Measurements from ENCODE around the gene ADAMTS17. TPM values are rescaled to one million over a fixed set of nuclear protein-coding genes. Genes with fewer than 3 reads are reported as not detected.

ADAMTS17 gene
- total RNA-seq, 1 experiment from 2014 or later: 7.7 TPM

DNA sequence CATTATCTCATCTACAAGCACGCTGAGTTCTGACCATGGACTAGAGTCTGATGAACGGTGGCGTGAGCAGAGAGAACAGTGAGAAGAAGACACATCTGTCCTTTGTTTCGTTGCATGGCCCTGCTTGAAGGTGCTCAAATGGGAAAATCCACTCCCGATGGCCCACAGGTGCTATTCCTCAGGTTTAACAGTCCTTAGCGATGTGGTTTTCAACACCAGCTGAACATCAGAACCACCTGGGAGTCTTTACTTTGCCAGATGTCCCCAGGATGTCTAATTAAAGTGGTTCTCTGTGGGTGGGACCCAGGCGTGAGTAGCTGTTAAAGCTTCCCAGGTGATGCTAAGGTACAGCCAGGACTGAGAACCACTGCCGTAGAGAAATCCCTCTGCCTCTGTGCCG, 13.0 kb downstream of the ADAMTS17 start:
- Mint-ChIP-seq H3K4me1 (ENCODE audit: insufficient read depth, unreplicated experiment) (no peaks in the 10 kb centered on the region), H3K27me3 (ENCODE audit: insufficient read depth, unreplicated experiment) (no peaks in the 10 kb centered on the region), H3K4me3 (ENCODE audit: unreplicated experiment) (no peak overlapping the region), H3K27ac (ENCODE audit: low read depth, unreplicated experiment) (no peak overlapping the region), H3K9me3 (ENCODE audit: unreplicated experiment) (no peaks in the 10 kb centered on the region), H3K36me3 (ENCODE audit: insufficient read depth, unreplicated experiment) (no peaks in the 10 kb centered on the region)
- no peak for DNase-seq (ENCODE audit: unreplicated experiment)
- intact Hi-C loops (cut with micrococcal nuclease): no loop called here
- POLR2A ChIA-PET: no interaction called here
- CTCF ChIA-PET: interaction anchor here (1.1 kb wide), 1 partner anchor 10 kb away, joined by 3 read pairs; no protein-coding TSS in a partner anchor
- TF ChIP-seq, protein P1, sequence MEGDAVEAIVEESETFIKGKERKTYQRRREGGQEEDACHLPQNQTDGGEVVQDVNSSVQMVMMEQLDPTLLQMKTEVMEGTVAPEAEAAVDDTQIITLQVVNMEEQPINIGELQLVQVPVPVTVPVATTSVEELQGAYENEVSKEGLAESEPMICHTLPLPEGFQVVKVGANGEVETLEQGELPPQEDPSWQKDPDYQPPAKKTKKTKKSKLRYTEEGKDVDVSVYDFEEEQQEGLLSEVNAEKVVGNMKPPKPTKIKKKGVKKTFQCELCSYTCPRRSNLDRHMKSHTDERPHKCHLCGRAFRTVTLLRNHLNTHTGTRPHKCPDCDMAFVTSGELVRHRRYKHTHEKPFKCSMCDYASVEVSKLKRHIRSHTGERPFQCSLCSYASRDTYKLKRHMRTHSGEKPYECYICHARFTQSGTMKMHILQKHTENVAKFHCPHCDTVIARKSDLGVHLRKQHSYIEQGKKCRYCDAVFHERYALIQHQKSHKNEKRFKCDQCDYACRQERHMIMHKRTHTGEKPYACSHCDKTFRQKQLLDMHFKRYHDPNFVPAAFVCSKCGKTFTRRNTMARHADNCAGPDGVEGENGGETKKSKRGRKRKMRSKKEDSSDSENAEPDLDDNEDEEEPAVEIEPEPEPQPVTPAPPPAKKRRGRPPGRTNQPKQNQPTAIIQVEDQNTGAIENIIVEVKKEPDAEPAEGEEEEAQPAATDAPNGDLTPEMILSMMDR (IDR thresholded peaks at IDR 0.05; ENCODE audit: unreplicated experiment): no peak
- no TSS peak for BruUV-seq (replicated peaks)

DNA sequence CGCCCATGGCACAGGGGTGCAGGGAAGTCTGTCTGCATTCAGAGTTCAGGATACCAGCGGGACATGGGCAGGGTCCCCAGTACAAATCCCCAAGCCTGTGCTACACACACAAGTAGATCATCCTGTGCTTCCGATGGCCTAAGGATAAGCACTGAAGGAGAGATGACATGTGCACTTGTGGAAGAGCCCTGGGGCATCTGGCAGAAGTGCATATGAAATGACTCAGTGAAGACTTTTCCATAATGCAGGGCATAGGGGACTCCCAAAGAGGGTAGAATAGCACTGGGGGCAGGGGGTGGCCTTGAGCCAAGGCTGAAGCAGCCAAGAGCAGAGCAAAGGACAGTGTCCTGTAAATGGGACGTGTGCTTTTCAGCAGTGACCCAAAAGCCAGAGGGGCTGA, 22.9 kb downstream of the ADAMTS17 start:
- Mint-ChIP-seq H3K27me3 (ENCODE audit: insufficient read depth, unreplicated experiment) (no peaks in the 10 kb centered on the region), H3K9me3 (ENCODE audit: unreplicated experiment) (no peaks in the 10 kb centered on the region), H3K27ac (ENCODE audit: low read depth, unreplicated experiment) (no peak overlapping the region), H3K4me3 (ENCODE audit: unreplicated experiment) (no peak overlapping the region), H3K36me3 (ENCODE audit: insufficient read depth, unreplicated experiment) (no peaks in the 10 kb centered on the region), H3K4me1 (ENCODE audit: insufficient read depth, unreplicated experiment) (no peaks in the 10 kb centered on the region)
- intact Hi-C loops (cut with micrococcal nuclease): no loop called here
- TF ChIP-seq, protein P1 (IDR thresholded peaks at IDR 0.05; ENCODE audit: unreplicated experiment): no peak
- ChIA-PET CTCF (interaction anchor here (1.7 kb wide), 1 partner anchor 20 kb away, joined by 6 read pairs; no protein-coding TSS in a partner anchor), POLR2A (no interaction called here)
- BruUV-seq (replicated peaks): no TSS peak
- DNase-seq (ENCODE audit: unreplicated experiment): no peak

DNA sequence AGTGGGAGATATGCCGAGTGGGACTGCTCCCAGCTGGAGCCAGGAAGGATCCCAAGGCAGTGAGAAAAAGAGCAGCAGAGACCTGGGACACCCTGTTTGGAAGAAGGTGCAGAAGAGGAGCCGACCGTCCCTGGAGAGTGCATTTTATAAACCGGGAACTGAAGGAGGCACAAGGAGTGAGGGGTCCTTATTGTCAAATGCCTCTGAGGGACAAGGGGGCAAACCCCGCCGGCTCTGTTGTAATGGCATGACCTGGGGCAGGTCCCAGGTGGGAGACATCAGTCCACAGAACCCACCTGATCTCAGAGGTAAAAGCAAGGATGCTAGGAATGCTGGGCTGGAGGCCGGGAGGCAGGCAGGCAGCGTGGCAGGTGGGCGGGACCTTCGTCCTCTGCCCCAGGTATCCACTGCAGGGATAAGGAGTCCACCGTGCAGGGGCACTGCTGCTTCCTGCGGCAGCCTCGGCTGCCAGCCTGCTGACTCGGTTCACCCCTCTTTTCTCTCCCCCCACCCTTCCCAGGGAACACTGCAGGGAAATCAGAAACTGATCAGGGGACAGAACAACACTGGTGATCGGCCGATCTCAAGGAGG, 26.9 kb downstream of the ADAMTS17 start:
- TF ChIP-seq, protein P1 (IDR thresholded peaks at IDR 0.05; ENCODE audit: unreplicated experiment): no peak
- no peak for DNase-seq (ENCODE audit: unreplicated experiment)
- Mint-ChIP-seq H3K27ac (ENCODE audit: low read depth, unreplicated experiment) (no peak overlapping the region), H3K4me1 (ENCODE audit: insufficient read depth, unreplicated experiment) (no peaks in the 10 kb centered on the region), H3K4me3 (ENCODE audit: unreplicated experiment) (no peak overlapping the region), H3K27me3 (ENCODE audit: insufficient read depth, unreplicated experiment) (no peaks in the 10 kb centered on the region), H3K36me3 (ENCODE audit: insufficient read depth, unreplicated experiment) (no peaks in the 10 kb centered on the region), H3K9me3 (ENCODE audit: unreplicated experiment) (no peaks in the 10 kb centered on the region)
- no TSS peak for BruUV-seq (replicated peaks)
- ChIA-PET CTCF (no interaction called here), POLR2A (interaction anchor here (0.7 kb wide), 1 partner anchor 903 kb away, joined by 4 read pairs; no protein-coding TSS in a partner anchor)
- intact Hi-C loops (cut with micrococcal nuclease): no loop called here

DNA sequence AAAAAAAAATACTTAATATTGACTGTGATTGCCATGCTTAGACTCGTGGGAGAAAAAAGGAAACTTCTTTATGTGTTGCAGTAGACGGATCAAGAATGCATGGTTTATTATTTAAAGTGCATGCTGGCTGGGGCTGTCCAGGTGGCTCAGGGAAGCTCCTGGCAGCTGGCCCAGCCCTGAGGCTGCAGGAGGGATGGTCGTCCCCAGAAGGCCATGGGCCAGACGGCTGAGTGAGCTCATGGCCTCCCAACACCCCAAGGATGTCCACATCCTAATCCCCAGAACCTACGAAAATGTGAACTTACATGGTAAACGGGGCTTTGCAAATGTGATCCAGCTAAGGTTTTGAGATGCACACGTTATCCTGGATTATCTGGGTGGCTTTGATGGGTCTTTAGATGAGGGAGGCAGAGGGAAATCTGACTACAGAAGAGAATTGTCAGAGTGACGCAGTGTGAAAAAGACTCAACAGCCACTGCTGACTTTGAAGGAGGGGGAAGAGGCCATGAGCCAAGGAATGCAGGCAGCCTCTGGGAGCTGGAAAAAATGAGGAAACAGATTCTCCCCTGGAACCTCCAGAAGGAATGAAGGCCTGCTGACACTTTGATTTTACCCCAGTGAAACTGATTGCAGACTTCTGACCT, 29.8 kb downstream of the ADAMTS17 start:
- intact Hi-C loops (cut with micrococcal nuclease): no loop called here

More for the DNA sequence above, 29.8 kb downstream of the ADAMTS17 start:
- no TSS peak for BruUV-seq (replicated peaks)
- Mint-ChIP-seq H3K27me3 (ENCODE audit: insufficient read depth, unreplicated experiment) (no peaks in the 10 kb centered on the region), H3K4me1 (ENCODE audit: insufficient read depth, unreplicated experiment) (no peaks in the 10 kb centered on the region), H3K36me3 (ENCODE audit: insufficient read depth, unreplicated experiment) (no peaks in the 10 kb centered on the region), H3K27ac (ENCODE audit: low read depth, unreplicated experiment) (no peak overlapping the region), H3K4me3 (ENCODE audit: unreplicated experiment) (no peak overlapping the region), H3K9me3 (ENCODE audit: unreplicated experiment) (no peaks in the 10 kb centered on the region)
- CTCF ChIA-PET: interaction anchor here (0.6 to 1.3 kb wide), 5 partner anchors 27 to 383 kb away, joined by 3 to 5 read pairs (median 4); no protein-coding TSS in a partner anchor
- TF ChIP-seq, protein P1 (IDR thresholded peaks at IDR 0.05; ENCODE audit: unreplicated experiment): no peak
- POLR2A ChIA-PET: no interaction called here
- no peak for DNase-seq (ENCODE audit: unreplicated experiment)

All from MCF 10A (cell line).